Heart right ventricle (tissue), 16 donors: ENCODE results near the gene FBXO36. TPM values are rescaled to one million over a fixed set of nuclear protein-coding genes. Genes with fewer than 3 reads are reported as not detected.

Experiments
- ATAC-seq, 8 donors: fragments of 200-7000 bp; cut with Tn5 transposase; one replicate each; pipeline ENCODE4 v1.9.1; 2020; ENCODE audit warnings: mild to moderate bottlenecking in 8 of 8, moderate library complexity in 8 of 8, moderate number of reproducible peaks in 1 of 8
- DNase-seq, 2 donors: peaks; one replicate each; pipeline ENCODE4 v3.0.0-alpha.2; 2020
- H3K27ac ChIP-seq, 10 donors: fragments of 200-600 bp; sonication (generic) in 2 of 10; one replicate each; pipeline versions ENCODE4 v1.5.0 to v1.8.0; 2020 to 2022; ENCODE audit warnings: mild to moderate bottlenecking in 3 of 10
- H3K27me3 ChIP-seq, 7 donors: fragments of 200-600 bp; one replicate each; pipeline ENCODE4 v1.8.0; 2021 to 2022; ENCODE audit warnings: mild to moderate bottlenecking in 2 of 7
- H3K36me3 ChIP-seq, 9 donors: fragments of 200-600 bp; sonication (generic) in 1 of 9; one replicate each; pipeline versions ENCODE4 v1.5.0 to v1.8.0; 2020 to 2022; ENCODE audit warnings: mild to moderate bottlenecking in 2 of 9
- H3K4me1 ChIP-seq, 9 donors: fragments of 200-600 bp; sonication (generic) in 1 of 9; one replicate each; pipeline versions ENCODE4 v1.5.0 to v1.8.0; 2020 to 2022; ENCODE audit warnings: mild to moderate bottlenecking in 4 of 9
- H3K4me3 ChIP-seq, 10 donors: fragments of 200-600 bp; sonication (generic) in 2 of 10; one replicate each; pipeline versions ENCODE4 v1.5.0 to v1.8.0; 2020 to 2022; ENCODE audit warnings: mild to moderate bottlenecking in 7 of 10, moderate library complexity in 2 of 10
- H3K9me3 ChIP-seq, 11 donors: fragments of 200-600 bp in 10 of 11; sonication (generic) in 2 of 11; one replicate each; pipeline versions ENCODE4 v1.5.0 to v1.8.0; 2013 to 2022; ENCODE audit warnings: mild to moderate bottlenecking in 2 of 11, control low read depth in 1 of 11, moderate library complexity in 1 of 11
- CTCF ChIP-seq, 9 donors: fragments of 200-600 bp; sonication (generic) in 2 of 9; IDR thresholded peaks; one replicate each; pipeline versions ENCODE4 v1.5.0 to v1.8.0; 2021 to 2022; ENCODE audit warnings: antibody characterized with exemption in 9 of 9, mild to moderate bottlenecking in 5 of 9, moderate library complexity in 1 of 9
- WGBS, 2 donors: extraction: QIAGEN DNeasy Blood & Tissue Kit; methylation state at CpG; one replicate each; pipeline ENCODE4 v1.1.7; 2013; ENCODE audit warnings: inconsistent platforms in 1 of 2; 5-methylcytosine and 5-hydroxymethylcytosine counted together
- intact Hi-C, 10 donors: fragments of 100-400 bp; cut with DNase I; formaldehyde crosslinking; loops; one replicate each; pipeline versions ENCODE4 v1.11.1 to v1.14.2; 2022
- long read RNA-seq, 3 donors: library from polyadenylated mRNA; unstranded; transcript quantifications; one replicate each; pipeline ENCODE4 v2.0.0, GENCODE V29; 2020 to 2021
- polyA plus RNA-seq, 2 donors: library from polyadenylated mRNA; stranded (reverse); fragments of 200-250 nt; gene quantifications; one replicate each; pipeline ENCODE4 v1.2.3, GENCODE V29; 2013
- total RNA-seq, 10 donors: library from RNA; stranded (reverse); fragmentation: NEBNext Ultra II Directional in 3 of 10; extraction: Animal tissue kit (Norgen Biotek cat#: 25700) in 3 of 10; gene quantifications; one replicate each; pipeline versions ENCODE4 v1.2.1 to v1.2.4, GENCODE V29; 2021 to 2023
- donor health status: Arrhythmogenic right ventricular cardiomyopathy.
- donor health status: ischemic (EF 13 %, LVEDD 7.1; RV severe dilation, severe dysfunction).
- donor health status: healthy with polysubstance abuse.
- donor health status: DM: no; HTN: yes; CAD: no.
- donor health status: DM: no; HTN: no; CAD: no.
- donor health status: ischemic (EF 25% LVEDD 6.9; RV normal size, moderate dysfunction).
- donor health status: ischemic (EF 25% LVEDD 5.7; RV mildly dilated, moderate dysfunction).
- donor health status: healthy.
- donor health status: DM: yes; HTN: yes; CAD: no.
- donor health status: Ischemic cardiomyopathy.
- donor health status: ischemic (EF 35%, LVEDD 5.7; RV mildly dilated, moderate dysfunction).
- donor health status: nonischemic (EF 11% LVEDD 7.7; RV severe dilation, severe dysfunction).
- donor health status: DM: yes; HTN: yes; CAD: no.
- donor health status: PGD.
- donor health status: ischemic (EF 29% LVEDD 5.4; RV normal size, mild dysfunction).
- donor health status: nonischemic (EF 23%, LVEDD 6.1; RV moderate dilation, normal function).

Gene FBXO36, protein sequence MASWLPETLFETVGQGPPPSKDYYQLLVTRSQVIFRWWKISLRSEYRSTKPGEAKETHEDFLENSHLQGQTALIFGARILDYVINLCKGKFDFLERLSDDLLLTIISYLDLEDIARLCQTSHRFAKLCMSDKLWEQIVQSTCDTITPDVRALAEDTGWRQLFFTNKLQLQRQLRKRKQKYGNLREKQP
- total RNA-seq: 1 to 10 TPM in 8 of 10 donors, under 1 TPM in 2; 0.59 to 1.4 (median 1.2) TPM
- 1 to 10 TPM in 1 of 2 donors, under 1 TPM in 1; 0.15 to 1.1 TPM for polyA plus RNA-seq
- long read RNA-seq, donor 1, partial matches to known transcripts: 1 of 7 reads
- long read RNA-seq, donor 1, other reads (novel, unspliced or antisense): 3 of 7 reads
- long read RNA-seq, donor 2, partial matches to known transcripts: 0 of 4 reads
- long read RNA-seq, donor 2, other reads (novel, unspliced or antisense): 0 of 4 reads
- long read RNA-seq, donor 3, transcript FBXO36-201 (4 exons, 2,810 nt): major isoform, 6 of 6 reads
- long read RNA-seq, donor 3, partial matches to known transcripts: 0 of 6 reads
- long read RNA-seq, donor 3, other reads (novel, unspliced or antisense): 0 of 6 reads

DNA sequence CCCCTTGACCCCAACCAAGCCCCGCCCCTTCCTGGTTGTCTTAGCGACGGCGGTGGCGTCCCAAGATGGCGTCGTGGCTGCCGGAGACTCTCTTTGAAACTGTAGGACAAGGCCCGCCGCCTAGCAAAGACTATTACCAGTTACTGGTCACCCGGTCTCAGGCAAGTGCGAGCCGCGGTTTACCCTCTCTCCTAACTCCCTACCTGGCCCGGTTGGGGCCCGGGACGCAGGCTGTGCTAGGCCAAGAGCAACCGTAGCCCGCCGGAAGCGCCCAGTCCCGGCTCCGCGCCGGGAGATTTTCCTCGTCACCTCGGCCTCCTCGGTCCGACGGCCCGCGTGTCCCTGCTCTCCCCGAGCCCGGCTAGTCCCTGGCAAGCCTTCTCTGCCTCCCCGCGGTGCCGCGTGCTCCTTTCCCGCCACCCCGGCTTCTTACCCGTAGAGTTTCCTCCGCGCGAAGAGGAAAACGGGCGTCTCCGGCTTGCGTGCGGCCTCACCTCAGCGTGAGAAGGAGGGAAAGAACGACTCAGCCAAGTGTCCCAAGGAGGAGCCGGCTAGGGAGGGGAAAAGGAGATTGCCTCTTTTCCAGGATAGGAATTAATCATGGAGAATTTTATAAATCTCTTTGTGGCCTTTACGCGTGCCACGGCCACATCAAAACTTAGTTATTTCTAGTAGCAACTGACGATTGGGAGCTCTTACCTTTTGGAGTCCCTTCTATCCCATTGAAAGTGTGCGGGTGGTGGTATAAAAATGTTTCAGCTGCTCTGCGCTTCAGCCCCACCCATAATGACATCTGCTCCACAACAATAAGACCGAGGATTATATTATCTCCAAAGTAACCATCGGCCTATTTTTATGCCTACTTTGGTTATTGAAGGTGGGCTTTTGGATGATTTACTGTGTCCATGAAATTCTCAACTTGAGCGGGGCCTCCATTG, at the start of gene FBXO36:
Gene FBXO36, plus strand, starts transcription at position 55 of the 938 bp plus-strand sequence. Its CDS starts 11 bp downstream, at position 66.
- Histone ChIP-seq H3K27me3 (no peaks in the 10 kb centered on the region), H3K36me3 (peaks cover 0 to 14% (median 0%) of the 10 kb centered on the region in 9 donors), H3K4me3 (peak within 1 kb of the TSS; percentile 55 to 94 (median 81)), H3K9me3 (no peaks in the 10 kb centered on the region), H3K27ac (peak within 1 kb of the TSS; percentile 90 to 99 (median 98)), H3K4me1 (peaks cover 0 to 42% (median 30%) of the 10 kb centered on the region in 9 donors)
- intact Hi-C loops: loop anchor here in 7 of 10 donors (5.0 to 10.0 kb wide), 2 partner anchors 118 to 120 kb away; no protein-coding TSS in a partner anchor
- DNase-seq (peak in 1 of 2 donors; percentile 86), ATAC-seq (peak; percentile 80 to 90 (median 86))
- no peak for TF ChIP-seq CTCF (IDR thresholded peaks at IDR 0.05)
- 1% methylated on average over 61 of the region's 61 CpGs for WGBS, 2 donors

GRCh38 chr2:229873123-229873581, 49.2 kb upstream of the FBXO36 start:
- intact Hi-C loops: no loop called here
- Histone ChIP-seq H3K36me3 (peaks cover 0 to 71% (median 12%) of the 10 kb centered on the region in 9 donors), H3K27me3 (no peaks in the 10 kb centered on the region), H3K4me1 (peaks cover 0 to 61% (median 20%) of the 10 kb centered on the region in 9 donors), H3K4me3 (no peak overlapping the region), H3K27ac (peak overlapping the region in 1 of 10 donors; percentile 23), H3K9me3 (no peaks in the 10 kb centered on the region)
- 48 to 68% methylated on average over 1 of the region's 1 CpG for WGBS, 2 donors
- no peak for ATAC-seq
- no peak for TF ChIP-seq CTCF (IDR thresholded peaks at IDR 0.05)
- no peak for DNase-seq

- peaks cover 0 to 71% (median 21%) of the 10 kb centered on the region in 9 donors for H3K36me3 ChIP-seq
- intact Hi-C loops: no loop called here
- no peak for TF ChIP-seq CTCF (IDR thresholded peaks at IDR 0.05)
- no peaks in the 10 kb centered on the region for H3K27me3 ChIP-seq
- peaks cover 0 to 47% (median 15%) of the 10 kb centered on the region in 9 donors for H3K4me1 ChIP-seq
- no peak for DNase-seq
- no peaks in the 10 kb centered on the region for H3K9me3 ChIP-seq
- no peak for ATAC-seq
- H3K27ac ChIP-seq: no peak overlapping the region
- 89% methylated on average over 4 of the region's 4 CpGs for WGBS, 2 donors
- H3K4me3 ChIP-seq: no peak overlapping the region
These were observed 47.7 kb upstream of the FBXO36 start for GRCh38 chr2:229874647-229875046.

DNA sequence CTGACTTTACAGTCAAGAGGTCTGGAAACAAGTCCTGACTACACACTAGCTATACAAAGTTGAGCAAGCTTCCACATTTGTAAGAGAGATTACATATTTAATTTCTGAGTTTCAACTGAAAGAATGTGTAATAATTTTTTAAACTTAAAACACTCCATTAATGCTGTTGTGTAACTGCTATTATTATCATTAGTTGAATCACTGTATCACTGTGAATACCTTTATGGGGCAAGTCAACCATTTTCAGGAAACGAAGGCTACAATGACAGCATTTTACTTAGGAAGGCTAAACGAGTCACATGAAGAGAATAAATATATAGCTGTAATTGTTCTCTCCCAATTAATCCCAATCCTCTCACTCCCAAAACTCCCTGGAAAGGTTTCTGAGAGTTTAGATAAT, 46.8 kb upstream of the FBXO36 start:
- Histone ChIP-seq H3K9me3 (no peaks in the 10 kb centered on the region), H3K27ac (no peak overlapping the region), H3K4me3 (no peak overlapping the region), H3K4me1 (peaks cover 0 to 42% (median 15%) of the 10 kb centered on the region in 9 donors), H3K36me3 (peaks cover 0 to 71% (median 23%) of the 10 kb centered on the region in 9 donors), H3K27me3 (no peaks in the 10 kb centered on the region)
- ATAC-seq (no peak), DNase-seq (no peak)
- TF ChIP-seq CTCF (IDR thresholded peaks at IDR 0.05): no peak
- WGBS, 2 donors: 88 to 89% methylated on average over 2 of the region's 2 CpGs
- intact Hi-C loops: no loop called here
